Transverse colon (tissue), 4 donors: ENCODE data around the gene UCHL3. TPM values are rescaled to one million over a fixed set of nuclear protein-coding genes. Genes with fewer than 3 reads are reported as not detected.

ENCODE experiments used
- DNase-seq: peaks from one replicate; pipeline ENCODE4 v3.0.0-alpha.2; 2019
- H3K27ac ChIP-seq, 4 donors: fragments of 200-600 bp; sonication (generic); 2 replicates each; pipeline ENCODE4 v1.5.1; 2016 to 2018; ENCODE audit warnings: inconsistent platforms in 4 of 4
- H3K27me3 ChIP-seq: fragments of 200-600 bp; sonication (generic); 2 replicates; pipeline ENCODE4 v1.5.1; 2017; ENCODE audit warnings: inconsistent platforms
- H3K36me3 ChIP-seq, 4 donors: fragments of 200-600 bp; sonication (generic); 2 replicates each; pipeline ENCODE4 v1.5.1; 2017 to 2019; ENCODE audit warnings: inconsistent platforms in 4 of 4
- H3K4me1 ChIP-seq, 4 donors: fragments of 200-600 bp; sonication (generic); 2 replicates each; pipeline ENCODE4 v1.5.1; 2017 to 2020; ENCODE audit warnings: inconsistent platforms in 4 of 4
- H3K4me3 ChIP-seq, 4 donors: fragments of 200-600 bp; sonication (generic); 1 replicate in 1 of 4; 2 replicates in 3 of 4; pipeline versions ENCODE4 v1.5.1 to v1.6.1; 2017 to 2019; ENCODE audit warnings: inconsistent platforms in 4 of 4
- H3K9me3 ChIP-seq, 2 donors: fragments of 200-600 bp; sonication (generic); 2 replicates each; pipeline ENCODE4 v1.5.1; 2017 to 2019; ENCODE audit warnings: inconsistent platforms in 2 of 2
- CTCF ChIP-seq, 5 experiments: fragments of 200-600 bp in 3 of 5; fragments of 450-650 bp in 2 of 5; sonication (generic) in 3 of 5; IDR thresholded peaks; 1 replicate in 2 of 5; 2 replicates in 3 of 5; pipeline ENCODE4 v1.5.1; 2016 to 2017; ENCODE audit warnings: antibody characterized with exemption in 5 of 5, inconsistent platforms in 3 of 5, mild to moderate bottlenecking in 2 of 5, moderate library complexity in 1 of 5
- EP300 ChIP-seq: sonication (generic); formaldehyde crosslinking; IDR thresholded peaks from one replicate; pipeline ENCODE4 v1.6.1; 2017; ENCODE audit warnings: antibody characterized with exemption, low read depth
- POLR2A ChIP-seq: fragments of 450-650 bp; IDR thresholded peaks from one replicate; pipeline ENCODE4 v1.6.1; 2016; ENCODE audit warnings: antibody characterized with exemption, mild to moderate bottlenecking, moderate library complexity
- POLR2AphosphoS5 ChIP-seq, 3 donors: sonication (generic); formaldehyde crosslinking; IDR thresholded peaks; one replicate each; pipeline ENCODE4 v1.6.1; 2016; ENCODE audit warnings: antibody characterized with exemption in 3 of 3
- WGBS, 2 donors: methylation state at CpG; one replicate each; pipeline ENCODE4 v1.1.5; 2018; ENCODE audit warnings: low coverage in 1 of 2; 5-methylcytosine and 5-hydroxymethylcytosine counted together
- in situ Hi-C, 4 donors: fragments of 200-750 bp; cut with MboI; loops; one replicate each; pipeline versions ENCODE4 v1.15.0 to v1.15.1; 2017; ENCODE audit warnings: low sequenced_read_pairs in 3 of 4, low pct_ligation_motif_present in 1 of 4, low pct_unique_long_range_greater_than_20kb in 1 of 4
- intact Hi-C: fragments of 100-400 bp; cut with DNase I; formaldehyde crosslinking; loops from one replicate; pipeline ENCODE4 v1.15.1; 2023; ENCODE audit warnings: low total_unique reads
- total RNA-seq, 4 donors: library from RNA; depleted of rRNA; stranded (reverse); fragments of >200 nt; gene quantifications; one replicate each; pipeline ENCODE4 v1.1.0, GENCODE V29; 2016

UCHL3 gene
- total RNA-seq, 4 donors from 2014 or later: 3.4 to 55.9 (median 19.3) TPM

- peaks cover 0 to 16% (median 0%) of the 10 kb centered on the region in 4 donors for H3K36me3 ChIP-seq
- WGBS, 2 donors: 56 to 62% methylated on average over 2 of the region's 2 CpGs
- no peaks in the 10 kb centered on the region for H3K9me3 ChIP-seq
- peaks cover 0 to 12% (median 5%) of the 10 kb centered on the region in 4 donors for H3K4me1 ChIP-seq
- H3K4me3 ChIP-seq: no peak overlapping the region
- intact Hi-C loops (no loop called here), in situ Hi-C loops (no loop called here)
- peak overlapping the region in 1 of 4 donors; percentile 29 for H3K27ac ChIP-seq
- TF ChIP-seq POLR2A: no peak
- TF ChIP-seq CTCF (IDR thresholded peaks at IDR 0.05): no peak
- no peak for TF ChIP-seq POLR2AphosphoS5 (IDR thresholded peaks at IDR 0.05)
- no peak for TF ChIP-seq EP300
- H3K27me3 ChIP-seq: no peaks in the 10 kb centered on the region
- no peak for DNase-seq
Measured at GRCh38 chr13:75558145-75558840, 8.7 kb downstream of the UCHL3 start.

- H3K27ac ChIP-seq: no peak overlapping the region
- in situ Hi-C loops: no loop called here
Measured at GRCh38 chr13:75566658-75567057, 17.1 kb downstream of the UCHL3 start.

GRCh38 chr13:75569576-75569975 lies 20.0 kb downstream of the UCHL3 start:
- Histone ChIP-seq H3K27ac (no peak overlapping the region), H3K4me1 (no peaks in the 10 kb centered on the region), H3K36me3 (peaks cover 0 to 61% (median 13%) of the 10 kb centered on the region in 4 donors), H3K9me3 (no peaks in the 10 kb centered on the region), H3K4me3 (no peak overlapping the region), H3K27me3 (no peaks in the 10 kb centered on the region)
- in situ Hi-C loops (no loop called here), intact Hi-C loops (no loop called here)
- 83 to 100% methylated on average over 1 of the region's 1 CpG for WGBS, 2 donors
- TF ChIP-seq EP300 (no peak), POLR2AphosphoS5 (IDR thresholded peaks at IDR 0.05) (no peak), POLR2A (no peak), CTCF (IDR thresholded peaks at IDR 0.05) (no peak)
- no peak for DNase-seq

More at GRCh38 chr13:75566658-75567057, 17.1 kb downstream of the UCHL3 start:
- H3K4me1 ChIP-seq: no peaks in the 10 kb centered on the region
- TF ChIP-seq CTCF (IDR thresholded peaks at IDR 0.05) (no peak), EP300 (no peak), POLR2A (no peak), POLR2AphosphoS5 (IDR thresholded peaks at IDR 0.05) (no peak)
- peaks cover 0 to 56% (median 13%) of the 10 kb centered on the region in 4 donors for H3K36me3 ChIP-seq
- no peaks in the 10 kb centered on the region for H3K9me3 ChIP-seq
- no peak for DNase-seq
- intact Hi-C loops: no loop called here
- no peaks in the 10 kb centered on the region for H3K27me3 ChIP-seq
- H3K4me3 ChIP-seq: no peak overlapping the region

GRCh38 chr13:75579529-75579928 lies 29.9 kb downstream of the UCHL3 start:
- H3K27ac ChIP-seq: no peak overlapping the region
- H3K4me3 ChIP-seq: no peak overlapping the region
- 71 to 90% methylated on average over 3 of the region's 3 CpGs for WGBS, 2 donors
- H3K36me3 ChIP-seq: peaks cover 0 to 6% (median 2%) of the 10 kb centered on the region in 4 donors
- intact Hi-C loops: no loop called here
- no peak for TF ChIP-seq EP300
- TF ChIP-seq POLR2A: no peak
- TF ChIP-seq CTCF (IDR thresholded peaks at IDR 0.05): no peak
- no peaks in the 10 kb centered on the region for H3K4me1 ChIP-seq
- no peaks in the 10 kb centered on the region for H3K27me3 ChIP-seq
- H3K9me3 ChIP-seq: peaks cover 0 to 4% of the 10 kb centered on the region in 2 donors
- no peak for DNase-seq
- in situ Hi-C loops: no loop called here
